Adrenal gland (tissue), 5 donors: ENCODE results near the gene KBTBD3.
"Not testable (repeated sequence)": the region's sequence is repeated elsewhere in the genome, so short reads cannot be mapped to it uniquely, and the experiment has no call there.

ENCODE experiments used
- POLR2A ChIP-seq, 2 donors: fragments of 450-650 bp; IDR thresholded peaks; one replicate each; pipeline ENCODE4 v1.6.1; 2017; ENCODE audit warnings: antibody characterized with exemption in 2 of 2, mild to moderate bottlenecking in 2 of 2, moderate library complexity in 1 of 2
- TF ChIP-seq, protein P1 (sequence below), 6 experiments: fragments of 450-650 bp in 4 of 6; fragments of 200-600 bp in 2 of 6; sonication (generic) in 1 of 6; IDR thresholded peaks; 1 replicate in 5 of 6; 2 replicates in 1 of 6; pipeline versions ENCODE4 v1.5.1 to v1.8.0; 2016 to 2021; ENCODE audit warnings: antibody characterized with exemption in 6 of 6, mild to moderate bottlenecking in 2 of 6, moderate library complexity in 1 of 6
- donor health status: DM: no; HTN: no; CAD: no.

DNA sequence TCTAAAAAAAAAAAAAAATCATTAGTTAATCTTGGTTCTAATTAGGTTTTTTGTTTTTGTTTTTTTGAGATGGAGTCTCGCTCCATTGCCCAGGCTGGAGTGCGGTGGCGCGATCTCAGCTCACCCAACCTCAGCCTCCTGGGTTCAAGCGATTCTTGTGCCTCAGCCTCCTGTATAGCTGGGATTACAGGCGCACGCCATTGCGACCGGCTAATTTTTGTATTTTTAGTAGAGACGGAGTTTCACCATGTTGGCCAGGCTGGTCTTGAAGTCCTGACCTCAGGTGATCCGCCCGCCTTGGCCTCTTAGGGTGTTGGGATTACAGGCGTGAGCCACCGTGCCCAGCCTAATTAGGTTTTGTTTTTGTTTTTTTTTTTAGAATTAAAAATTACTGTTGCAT lies 18.8 kb downstream of the KBTBD3 start:
- TF ChIP-seq, protein P1, sequence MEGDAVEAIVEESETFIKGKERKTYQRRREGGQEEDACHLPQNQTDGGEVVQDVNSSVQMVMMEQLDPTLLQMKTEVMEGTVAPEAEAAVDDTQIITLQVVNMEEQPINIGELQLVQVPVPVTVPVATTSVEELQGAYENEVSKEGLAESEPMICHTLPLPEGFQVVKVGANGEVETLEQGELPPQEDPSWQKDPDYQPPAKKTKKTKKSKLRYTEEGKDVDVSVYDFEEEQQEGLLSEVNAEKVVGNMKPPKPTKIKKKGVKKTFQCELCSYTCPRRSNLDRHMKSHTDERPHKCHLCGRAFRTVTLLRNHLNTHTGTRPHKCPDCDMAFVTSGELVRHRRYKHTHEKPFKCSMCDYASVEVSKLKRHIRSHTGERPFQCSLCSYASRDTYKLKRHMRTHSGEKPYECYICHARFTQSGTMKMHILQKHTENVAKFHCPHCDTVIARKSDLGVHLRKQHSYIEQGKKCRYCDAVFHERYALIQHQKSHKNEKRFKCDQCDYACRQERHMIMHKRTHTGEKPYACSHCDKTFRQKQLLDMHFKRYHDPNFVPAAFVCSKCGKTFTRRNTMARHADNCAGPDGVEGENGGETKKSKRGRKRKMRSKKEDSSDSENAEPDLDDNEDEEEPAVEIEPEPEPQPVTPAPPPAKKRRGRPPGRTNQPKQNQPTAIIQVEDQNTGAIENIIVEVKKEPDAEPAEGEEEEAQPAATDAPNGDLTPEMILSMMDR (IDR thresholded peaks at IDR 0.05): not testable (repeated sequence)
- not testable (repeated sequence) for TF ChIP-seq POLR2A (IDR thresholded peaks at IDR 0.05)
